ENCODE measurements around the gene LRRC47.

- no peak for TF ChIP-seq CTCF (IDR thresholded peaks at IDR 0.05)
- no peak for TF ChIP-seq POLR2A (IDR thresholded peaks at IDR 0.05)
These were observed 664 bp downstream of the LRRC47 start for GRCh38 chr1:3795453-3796214.
